ENCODE results near the gene PRKCB. TPM values are rescaled to one million over a fixed set of nuclear protein-coding genes. Genes with fewer than 3 reads are reported as not detected.

PRKCB gene
- total RNA-seq, 2 experiments from 2014 or later, result 21.0 to 51.6 TPM

DNA sequence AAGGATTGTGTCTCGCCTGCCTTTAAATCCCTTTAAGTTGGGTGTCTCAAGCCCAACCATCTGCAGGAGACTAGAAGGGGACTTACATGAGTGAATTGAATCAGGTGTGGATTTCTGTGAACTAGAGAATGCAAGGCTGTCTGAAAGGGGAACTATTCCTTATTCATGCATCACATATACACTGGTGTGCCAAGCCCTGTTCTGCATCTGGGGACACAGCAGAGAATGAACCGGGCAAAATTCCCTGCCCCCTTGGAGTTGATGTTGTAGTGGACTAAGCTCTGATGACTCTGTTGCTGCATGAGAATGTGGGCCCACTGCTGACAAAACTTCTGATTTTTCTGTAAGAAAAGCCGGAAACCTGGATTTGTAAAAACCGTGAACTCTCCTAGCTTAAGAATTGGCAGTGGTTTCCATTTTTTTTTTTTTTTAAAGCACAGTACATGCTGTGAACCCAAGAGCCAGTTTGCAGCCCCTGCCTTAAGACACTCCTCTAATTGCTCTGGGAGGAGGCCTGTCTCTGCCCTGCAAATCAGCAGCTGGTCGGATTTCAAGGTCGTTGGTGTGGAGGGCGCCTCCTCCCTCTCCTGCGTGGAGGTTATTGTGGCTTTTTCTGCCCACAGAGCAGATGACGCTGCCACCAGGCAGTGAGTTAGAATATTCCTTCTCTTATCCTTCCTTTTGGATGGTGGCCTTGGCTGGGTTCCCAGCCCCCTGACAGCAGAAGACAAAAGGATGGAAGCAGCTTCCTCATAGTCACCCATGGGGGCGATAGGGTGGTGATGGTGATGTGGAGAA lies 131.0 kb downstream of the PRKCB start:
- no peaks in the 10 kb centered on the region for H3K9me3 ChIP-seq (ENCODE audit: low read length)
- TF ChIP-seq, protein P1, sequence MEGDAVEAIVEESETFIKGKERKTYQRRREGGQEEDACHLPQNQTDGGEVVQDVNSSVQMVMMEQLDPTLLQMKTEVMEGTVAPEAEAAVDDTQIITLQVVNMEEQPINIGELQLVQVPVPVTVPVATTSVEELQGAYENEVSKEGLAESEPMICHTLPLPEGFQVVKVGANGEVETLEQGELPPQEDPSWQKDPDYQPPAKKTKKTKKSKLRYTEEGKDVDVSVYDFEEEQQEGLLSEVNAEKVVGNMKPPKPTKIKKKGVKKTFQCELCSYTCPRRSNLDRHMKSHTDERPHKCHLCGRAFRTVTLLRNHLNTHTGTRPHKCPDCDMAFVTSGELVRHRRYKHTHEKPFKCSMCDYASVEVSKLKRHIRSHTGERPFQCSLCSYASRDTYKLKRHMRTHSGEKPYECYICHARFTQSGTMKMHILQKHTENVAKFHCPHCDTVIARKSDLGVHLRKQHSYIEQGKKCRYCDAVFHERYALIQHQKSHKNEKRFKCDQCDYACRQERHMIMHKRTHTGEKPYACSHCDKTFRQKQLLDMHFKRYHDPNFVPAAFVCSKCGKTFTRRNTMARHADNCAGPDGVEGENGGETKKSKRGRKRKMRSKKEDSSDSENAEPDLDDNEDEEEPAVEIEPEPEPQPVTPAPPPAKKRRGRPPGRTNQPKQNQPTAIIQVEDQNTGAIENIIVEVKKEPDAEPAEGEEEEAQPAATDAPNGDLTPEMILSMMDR (conservative IDR thresholded peaks at IDR 0.05; ENCODE audit: low read length), result no peak
- TF ChIP-seq EZH2phosphoT487 (IDR thresholded peaks at IDR 0.05; ENCODE audit: borderline replicate concordance, low read depth, low read length), result no peak
- no TSS peak for BruUV-seq (replicated peaks)
- H3K79me2 ChIP-seq (ENCODE audit: insufficient read depth, low read depth, low read length), result no peaks in the 10 kb centered on the region
- H3K4me2 ChIP-seq (ENCODE audit: low read length), result no peak overlapping the region
- intact Hi-C loops (cut with micrococcal nuclease; ENCODE audit: unreplicated experiment), result no loop called here
- H2AFZ ChIP-seq (ENCODE audit: low read length), result no peak overlapping the region
- CTCF ChIA-PET (ENCODE audit: unreplicated experiment), result no interaction called here
- no peak for DNase-seq (ENCODE audit: low spot score)
- no peak overlapping the region for H3K4me3 ChIP-seq (ENCODE audit: low read depth, low read length, poor library complexity, severe bottlenecking)
- no peaks in the 10 kb centered on the region for H3K4me1 ChIP-seq (ENCODE audit: insufficient read depth, low read length, poor library complexity, severe bottlenecking)
- H4K20me1 ChIP-seq (ENCODE audit: insufficient read depth, low read length), result no peaks in the 10 kb centered on the region
- POLR2A ChIA-PET, result interaction anchor here (1.0 kb wide), 1 partner anchor 11 kb away, joined by 3 read pairs; no protein-coding TSS in a partner anchor
- H3K9me2 ChIP-seq (ENCODE audit: insufficient read depth, low read length), result no peaks in the 10 kb centered on the region
- no peak overlapping the region for H3K27ac ChIP-seq (ENCODE audit: low read depth, low read length, poor library complexity, severe bottlenecking)
- no peaks in the 10 kb centered on the region for H3K36me3 ChIP-seq (ENCODE audit: insufficient read depth, low read length)

GRCh38 chr16:23967775-23968174 lies 132.0 kb downstream of the PRKCB start:
- Histone ChIP-seq H3K9me3 (ENCODE audit: low read length) (no peaks in the 10 kb centered on the region), H3K4me2 (ENCODE audit: low read length) (no peak overlapping the region), H4K20me1 (ENCODE audit: insufficient read depth, low read length) (no peaks in the 10 kb centered on the region), H3K9me2 (ENCODE audit: insufficient read depth, low read length) (no peaks in the 10 kb centered on the region), H3K27ac (ENCODE audit: low read depth, low read length, poor library complexity, severe bottlenecking) (no peak overlapping the region), H2AFZ (ENCODE audit: low read length) (no peak overlapping the region), H3K79me2 (ENCODE audit: insufficient read depth, low read depth, low read length) (no peaks in the 10 kb centered on the region), H3K4me1 (ENCODE audit: insufficient read depth, low read length, poor library complexity, severe bottlenecking) (no peaks in the 10 kb centered on the region), H3K4me3 (ENCODE audit: low read depth, low read length, poor library complexity, severe bottlenecking) (no peak overlapping the region), H3K36me3 (ENCODE audit: insufficient read depth, low read length) (no peaks in the 10 kb centered on the region)
- DNase-seq (ENCODE audit: low spot score), result no peak
- POLR2A ChIA-PET, result interaction anchor here (0.6 kb wide), 1 partner anchor 302 kb away, joined by 3 read pairs; no protein-coding TSS in a partner anchor
- TF ChIP-seq, protein P1 (conservative IDR thresholded peaks at IDR 0.05; ENCODE audit: low read length), result no peak
- TF ChIP-seq EZH2phosphoT487 (IDR thresholded peaks at IDR 0.05; ENCODE audit: borderline replicate concordance, low read depth, low read length), result no peak
- CTCF ChIA-PET (ENCODE audit: unreplicated experiment), result no interaction called here
- BruUV-seq (replicated peaks), result no TSS peak
- intact Hi-C loops (cut with micrococcal nuclease; ENCODE audit: unreplicated experiment), result no loop called here

- intact Hi-C loops (cut with micrococcal nuclease; ENCODE audit: unreplicated experiment), result no loop called here
- Histone ChIP-seq H4K20me1 (ENCODE audit: insufficient read depth, low read length) (no peaks in the 10 kb centered on the region), H3K4me3 (ENCODE audit: low read depth, low read length, poor library complexity, severe bottlenecking) (no peak overlapping the region), H3K9me3 (ENCODE audit: low read length) (no peaks in the 10 kb centered on the region), H2AFZ (ENCODE audit: low read length) (no peak overlapping the region), H3K9me2 (ENCODE audit: insufficient read depth, low read length) (no peaks in the 10 kb centered on the region), H3K4me1 (ENCODE audit: insufficient read depth, low read length, poor library complexity, severe bottlenecking) (no peaks in the 10 kb centered on the region), H3K4me2 (ENCODE audit: low read length) (no peak overlapping the region), H3K27ac (ENCODE audit: low read depth, low read length, poor library complexity, severe bottlenecking) (no peak overlapping the region), H3K79me2 (ENCODE audit: insufficient read depth, low read depth, low read length) (no peaks in the 10 kb centered on the region), H3K36me3 (ENCODE audit: insufficient read depth, low read length) (no peaks in the 10 kb centered on the region)
- TF ChIP-seq, protein P1 (conservative IDR thresholded peaks at IDR 0.05; ENCODE audit: low read length), result no peak
- no peak for TF ChIP-seq EZH2phosphoT487 (IDR thresholded peaks at IDR 0.05; ENCODE audit: borderline replicate concordance, low read depth, low read length)
- BruUV-seq (replicated peaks), result no TSS peak
- POLR2A ChIA-PET, result interaction anchor here (0.6 kb wide), 2 partner anchors 103 to 302 kb away, joined by 3 read pairs; no protein-coding TSS in a partner anchor
- CTCF ChIA-PET (ENCODE audit: unreplicated experiment), result no interaction called here
- DNase-seq (ENCODE audit: low spot score), result no peak
Observed at GRCh38 chr16:23968176-23968575, 132.4 kb downstream of the PRKCB start.

All from OCI-LY7 (cell line).